Common myeloid progenitor, CD34-positive (primary cell): Measurements from ENCODE around the gene SCRN1.

Source experiments
- CTCF ChIA-PET: fragments of 350-600 bp; sonication (Branson Sonifier 250); formaldehyde crosslinking; loops from one replicate; lab custom pipeline; 2021; ENCODE audit warnings: antibody characterized with exemption; lab: Charles Lee
- POLR2A ChIA-PET: fragments of 350-600 bp; sonication (Branson Sonifier 250); formaldehyde crosslinking; loops from one replicate; lab custom pipeline; 2021; ENCODE audit warnings: antibody characterized with exemption; lab: Charles Lee
- DNase-seq, 3 donors: peaks; one replicate each; pipeline versions ENCODE4 v3.0.0 to v3.0.0-alpha.2; 2013
- H3K27ac ChIP-seq, 2 experiments: 1 replicate in 1 of 2; 2 replicates in 1 of 2; pipeline ENCODE4 v1.7.0; 2013; ENCODE audit warnings: inconsistent platforms in 2 of 2, low read length in 2 of 2, mild to moderate bottlenecking in 2 of 2, low read depth in 1 of 2, moderate library complexity in 1 of 2; ENCODE audit not compliant: severe bottlenecking in 2 of 2, insufficient read depth in 1 of 2, poor library complexity in 1 of 2
- H3K27me3 ChIP-seq, 5 experiments: replicated peaks in 2 of 5; 1 replicate in 3 of 5; 2 replicates in 2 of 5; pipeline versions ENCODE4 v1.6.1 to v1.7.0; 2013; ENCODE audit warnings: low read length in 4 of 5, mild to moderate bottlenecking in 2 of 5, moderate library complexity in 2 of 5, inconsistent platforms in 1 of 5; ENCODE audit not compliant: insufficient read depth in 5 of 5, control insufficient read depth in 4 of 5
- H3K36me3 ChIP-seq, 4 experiments: 1 replicate in 2 of 4; 2 replicates in 2 of 4; pipeline versions ENCODE4 v1.6.1 to v1.7.0; 2013; ENCODE audit warnings: low read length in 3 of 4, control low read depth in 1 of 4, mild to moderate bottlenecking in 1 of 4; ENCODE audit not compliant: control insufficient read depth in 4 of 4, insufficient read depth in 4 of 4
- H3K4me1 ChIP-seq, 4 experiments: 1 replicate in 3 of 4; 2 replicates in 1 of 4; pipeline versions ENCODE4 v1.6.1 to v1.7.1; 2013; ENCODE audit warnings: low read length in 3 of 4, mild to moderate bottlenecking in 3 of 4, control low read depth in 1 of 4, inconsistent platforms in 1 of 4, moderate library complexity in 1 of 4; ENCODE audit not compliant: control insufficient read depth in 4 of 4, insufficient read depth in 4 of 4; ENCODE audit errors: control extremely low read depth in 1 of 4
- H3K4me3 ChIP-seq, 7 experiments: 1 replicate in 4 of 7; 2 replicates in 3 of 7; pipeline versions ENCODE4 v1.5.1 to v1.7.0; 2013; ENCODE audit warnings: mild to moderate bottlenecking in 7 of 7, low read length in 6 of 7, moderate library complexity in 6 of 7, inconsistent platforms in 2 of 7, low read depth in 2 of 7, control low read depth in 1 of 7; ENCODE audit not compliant: insufficient read depth in 4 of 7, control insufficient read depth in 1 of 7; ENCODE audit errors: extremely low read depth in 1 of 7
- H3K9me3 ChIP-seq, 5 experiments: 1 replicate in 4 of 5; 2 replicates in 1 of 5; pipeline versions ENCODE4 v1.6.1 to v1.7.1; 2013; ENCODE audit warnings: low read length in 4 of 5, mild to moderate bottlenecking in 2 of 5, inconsistent platforms in 1 of 5, low read depth in 1 of 5, moderate library complexity in 1 of 5; ENCODE audit not compliant: control insufficient read depth in 4 of 5, insufficient read depth in 2 of 5; ENCODE audit errors: control extremely low read depth in 1 of 5
- WGBS: methylation state at CpG from one replicate; pipeline ENCODE4 v1.1.5; 2013; ENCODE audit not compliant: insufficient coverage; 5-methylcytosine and 5-hydroxymethylcytosine counted together

Gene SCRN1

GRCh38 chr7:29875741-29876140, 113.9 kb downstream of the SCRN1 start:
- ChIA-PET CTCF (interaction anchor here (1.7 to 10.5 kb wide), 2 partner anchors 10 to 48 kb away, joined by 5 to 119 read pairs; no protein-coding TSS in a partner anchor), POLR2A (no interaction called here)
- Histone ChIP-seq H3K27me3 (no peaks in the 10 kb centered on the region), H3K27ac (no peak overlapping the region), H3K4me1 (peaks cover 0 to 11% (median 5%) of the 10 kb centered on the region in 4 experiments), H3K36me3 (no peaks in the 10 kb centered on the region), H3K4me3 (no peak overlapping the region), H3K9me3 (no peaks in the 10 kb centered on the region)
- no peak for DNase-seq
- 100% methylated on average over 12 of the region's 13 CpGs for WGBS

DNA sequence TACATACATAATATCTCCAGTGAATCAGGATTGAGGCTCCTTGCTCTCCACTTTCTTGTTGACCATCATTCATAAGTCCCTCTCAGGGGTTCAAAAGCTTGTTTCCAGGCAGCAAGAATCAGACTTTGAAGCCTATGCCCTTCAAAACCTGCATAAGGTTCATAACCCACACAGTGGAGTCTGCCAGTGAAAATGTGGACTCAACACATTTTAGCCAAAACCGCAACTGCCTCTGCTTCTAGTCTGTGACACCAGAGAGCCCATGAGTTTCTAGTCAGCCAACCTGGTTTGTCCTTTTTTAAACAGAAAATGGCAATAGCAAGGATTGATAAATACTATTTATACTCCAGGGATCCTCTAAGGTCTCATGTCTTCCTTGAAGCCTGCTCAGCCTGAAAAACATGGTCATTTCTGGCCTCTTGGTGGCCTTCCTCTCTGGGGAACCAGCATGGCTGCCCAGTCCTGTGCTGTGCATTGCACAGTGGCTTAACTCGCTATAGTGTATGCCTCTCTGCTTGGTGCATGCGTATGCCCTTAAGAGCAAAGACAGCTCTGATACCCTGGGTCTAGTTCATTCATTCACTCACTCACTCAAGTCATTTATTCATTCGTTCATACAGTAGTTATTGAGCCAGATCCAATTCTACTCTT, 115.8 kb downstream of the SCRN1 start:
- no peak for DNase-seq
- 100% methylated on average over 2 of the region's 4 CpGs for WGBS
- Histone ChIP-seq H3K9me3 (no peaks in the 10 kb centered on the region), H3K36me3 (no peaks in the 10 kb centered on the region), H3K4me1 (peaks cover 0 to 11% (median 5%) of the 10 kb centered on the region in 4 experiments), H3K4me3 (no peak overlapping the region), H3K27ac (no peak overlapping the region), H3K27me3 (no peaks in the 10 kb centered on the region)
- ChIA-PET CTCF (interaction anchor here (0.5 to 10.5 kb wide), 3 partner anchors 9 to 239 kb away, joined by 4 to 119 read pairs (median 5); no protein-coding TSS in a partner anchor), POLR2A (no interaction called here)

GRCh38 chr7:29871787-29872398, 117.7 kb downstream of the SCRN1 start:
- peaks cover 0 to 12% (median 8%) of the 10 kb centered on the region in 4 experiments for H3K4me1 ChIP-seq
- no peak overlapping the region for H3K4me3 ChIP-seq
- no peaks in the 10 kb centered on the region for H3K36me3 ChIP-seq
- no peaks in the 10 kb centered on the region for H3K9me3 ChIP-seq
- no peak overlapping the region for H3K27ac ChIP-seq
- POLR2A ChIA-PET: no interaction called here
- CTCF ChIA-PET: interaction anchor here (1.3 to 10.5 kb wide), 2 partner anchors 52 to 189 kb away, joined by 3 to 119 read pairs; no protein-coding TSS in a partner anchor
- H3K27me3 ChIP-seq: no peaks in the 10 kb centered on the region
- WGBS: 100% methylated on average over 2 of the region's 5 CpGs
- DNase-seq: peak in 2 of 3 donors; percentile 38 to 43
